Neural crest cell (in vitro differentiated cells): ENCODE measurements around the gene ABHD6. TPM values are rescaled to one million over a fixed set of nuclear protein-coding genes. Genes with fewer than 3 reads are reported as not detected.
A peak's percentile ranks its signal among the peaks of the same experiment; 100 is the strongest.

Source experiments
- DNase-seq: peaks from one replicate; pipeline ENCODE4 v3.0.0; 2021; ENCODE audit warnings: low read depth, mixed read lengths, low spot score
- H3K27ac Mint-ChIP-seq: one replicate; pipeline ENCODE4 v1.8.0; 2021; ENCODE audit warnings: mild to moderate bottlenecking, mixed read lengths; ENCODE audit not compliant: unreplicated experiment
- H3K27me3 Mint-ChIP-seq: 2 replicates; pipeline ENCODE4 v1.8.0; 2021; ENCODE audit warnings: low read depth, mild to moderate bottlenecking, mixed read lengths
- H3K36me3 Mint-ChIP-seq: 2 replicates; pipeline ENCODE4 v1.8.0; 2021; ENCODE audit warnings: low read depth, mild to moderate bottlenecking, mixed read lengths
- H3K4me1 Mint-ChIP-seq: 2 replicates; pipeline ENCODE4 v1.8.0; 2021; ENCODE audit warnings: mixed read lengths
- H3K4me3 Mint-ChIP-seq: one replicate; pipeline ENCODE4 v1.8.0; 2021; ENCODE audit warnings: mild to moderate bottlenecking, mixed read lengths
- H3K9me3 Mint-ChIP-seq: 2 replicates; pipeline ENCODE4 v1.8.0; 2021; ENCODE audit warnings: mixed read lengths
- CTCF ChIP-seq: fragments of 200-600 bp; sonication (generic); conservative IDR thresholded peaks from 2 replicates; pipeline ENCODE4 v1.5.0; 2021; ENCODE audit warnings: antibody characterized with exemption, mild to moderate bottlenecking
- total RNA-seq: library from RNA; stranded (reverse); gene quantifications from 2 replicates; pipeline ENCODE4 v1.2.1, GENCODE V29; 2021

The ABHD6 gene
- total RNA-seq, 1 donor from 2014 or later, result 5.5 TPM

GRCh38 chr3:58256061-58256460 is 18.5 kb downstream of the ABHD6 start:
- DNase-seq, result no peak
- no peaks in the 10 kb centered on the region for H3K9me3 Mint-ChIP-seq

GRCh38 chr3:58256511-58256910 is 18.9 kb downstream of the ABHD6 start:
- Mint-ChIP-seq H3K4me1 (peaks cover 17% of the 10 kb centered on the region), H3K27ac (no peak overlapping the region), H3K4me3 (no peak overlapping the region), H3K27me3 (no peaks in the 10 kb centered on the region), H3K9me3 (no peaks in the 10 kb centered on the region), H3K36me3 (peaks cover 5% of the 10 kb centered on the region)
- no peak for DNase-seq
- no peak for TF ChIP-seq CTCF

More at GRCh38 chr3:58256061-58256460, 18.5 kb downstream of the ABHD6 start:
- Mint-ChIP-seq H3K27me3 (no peaks in the 10 kb centered on the region), H3K4me3 (no peak overlapping the region), H3K27ac (no peak overlapping the region), H3K4me1 (peaks cover 17% of the 10 kb centered on the region), H3K36me3 (peaks cover 5% of the 10 kb centered on the region)
- no peak for TF ChIP-seq CTCF

- Mint-ChIP-seq H3K9me3 (no peaks in the 10 kb centered on the region), H3K27me3 (no peaks in the 10 kb centered on the region), H3K4me1 (peaks cover 17% of the 10 kb centered on the region), H3K27ac (peak overlapping the region; percentile 2), H3K36me3 (peaks cover 5% of the 10 kb centered on the region), H3K4me3 (no peak overlapping the region)
- no peak for DNase-seq
- TF ChIP-seq CTCF, result no peak
These were observed 20.9 kb downstream of the ABHD6 start for GRCh38 chr3:58258392-58259055.

GRCh38 chr3:58260261-58260731 is 22.7 kb downstream of the ABHD6 start:
- peaks cover 17% of the 10 kb centered on the region for H3K4me1 Mint-ChIP-seq
- no peak for TF ChIP-seq CTCF
- no peak for DNase-seq
- H3K27me3 Mint-ChIP-seq, result no peaks in the 10 kb centered on the region
- no peaks in the 10 kb centered on the region for H3K9me3 Mint-ChIP-seq
- H3K36me3 Mint-ChIP-seq, result peaks cover 5% of the 10 kb centered on the region
- no peak overlapping the region for H3K4me3 Mint-ChIP-seq
- no peak overlapping the region for H3K27ac Mint-ChIP-seq

- Mint-ChIP-seq H3K4me3 (no peak overlapping the region), H3K36me3 (peaks cover 5% of the 10 kb centered on the region), H3K4me1 (peaks cover 17% of the 10 kb centered on the region), H3K27ac (no peak overlapping the region), H3K9me3 (no peaks in the 10 kb centered on the region), H3K27me3 (no peaks in the 10 kb centered on the region)
- no peak for TF ChIP-seq CTCF
- DNase-seq, result no peak
These were observed 23.1 kb downstream of the ABHD6 start for GRCh38 chr3:58260733-58261132.
